OCI-LY1 (cell line): ENCODE results near the gene RAPGEF1.

Experiments used
- CTCF ChIP-seq: fragments of 200-600 bp; sonication (generic), shearing (Covaris generic); IDR thresholded peaks from 2 replicates; pipeline ENCODE4 v1.5.1; 2017; ENCODE audit warnings: mild to moderate bottlenecking, antibody characterized with exemption, low read length, moderate library complexity, mixed read lengths
- EZH2 ChIP-seq: fragments of 200-600 bp; sonication (generic), shearing (Covaris generic); IDR thresholded peaks from 2 replicates; pipeline ENCODE4 v1.8.0; 2017; ENCODE audit warnings: borderline replicate concordance, mixed run types, mild to moderate bottlenecking, antibody characterized with exemption, low read length, moderate library complexity, mixed read lengths

- TF ChIP-seq CTCF (no peak), EZH2 (no peak)
These were observed 205.1 kb downstream of the RAPGEF1 start for GRCh38 chr9:131534721-131535237.
